Fibroblast of skin of back (primary cell): ENCODE data around the gene DSTN. TPM values are rescaled to one million over a fixed set of nuclear protein-coding genes. Genes with fewer than 3 reads are reported as not detected.
A peak's percentile ranks its signal among the peaks of the same experiment; 100 is the strongest.

Experiments
- DNase-seq: peaks from one replicate; pipeline ENCODE4 v3.0.0-alpha.2; 2013
- polyA plus RNA-seq, 2 experiments: library from polyadenylated mRNA; unstranded; fragments of 120-200 nt; gene quantifications; one replicate each; pipeline ENCODE4 v1.2.1, GENCODE V29; 2013; ENCODE audit not compliant: insufficient read length in 2 of 2

Gene DSTN
- 880 TPM for polyA plus RNA-seq (2013, experiment 1 of 2; ENCODE audit: insufficient read length)
- 1,195 TPM for polyA plus RNA-seq (2013, experiment 2 of 2; ENCODE audit: insufficient read length)

DNA sequence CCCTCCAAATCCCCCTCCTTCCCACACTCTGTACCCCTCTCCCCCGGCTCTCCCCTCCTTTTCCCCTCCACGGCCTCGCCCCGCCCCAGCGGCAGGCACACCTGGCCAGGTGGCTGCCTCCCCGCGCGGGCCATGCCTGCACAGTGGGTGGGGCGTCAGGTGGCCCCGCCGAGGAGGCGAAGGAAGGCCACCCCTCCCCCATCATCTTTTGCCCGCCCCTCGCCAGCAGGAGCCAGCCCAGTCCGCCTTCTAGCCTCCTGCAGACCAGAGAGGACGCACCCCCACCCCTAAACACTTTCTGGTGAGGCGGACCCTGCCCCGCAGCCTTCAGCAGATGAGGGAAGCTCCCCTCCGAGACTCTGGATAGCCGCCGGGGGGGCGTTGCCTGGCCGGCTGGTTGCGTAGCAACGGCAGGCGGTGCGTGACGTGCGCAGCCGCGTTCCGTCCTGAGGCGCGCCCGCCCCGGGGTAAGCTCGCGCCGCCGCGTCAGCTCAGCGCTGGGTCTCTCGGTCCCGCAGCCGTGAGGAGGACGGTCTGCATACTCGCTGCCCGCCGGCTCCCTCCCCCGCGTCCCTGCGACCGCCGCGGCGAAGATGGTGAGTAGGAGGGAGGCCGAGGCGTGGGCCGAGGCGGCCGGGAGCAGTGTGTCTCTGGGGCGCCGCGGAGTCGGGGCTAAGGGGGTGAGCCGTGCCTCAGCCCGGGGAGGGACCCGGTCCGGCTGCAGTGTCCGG is at the start of gene DSTN:
Gene DSTN (plus strand): TSS at position 460 of the 731 bp plus-strand sequence. CDS start 134 bp downstream, at position 594.
- DNase-seq: peak; percentile 98

DNA sequence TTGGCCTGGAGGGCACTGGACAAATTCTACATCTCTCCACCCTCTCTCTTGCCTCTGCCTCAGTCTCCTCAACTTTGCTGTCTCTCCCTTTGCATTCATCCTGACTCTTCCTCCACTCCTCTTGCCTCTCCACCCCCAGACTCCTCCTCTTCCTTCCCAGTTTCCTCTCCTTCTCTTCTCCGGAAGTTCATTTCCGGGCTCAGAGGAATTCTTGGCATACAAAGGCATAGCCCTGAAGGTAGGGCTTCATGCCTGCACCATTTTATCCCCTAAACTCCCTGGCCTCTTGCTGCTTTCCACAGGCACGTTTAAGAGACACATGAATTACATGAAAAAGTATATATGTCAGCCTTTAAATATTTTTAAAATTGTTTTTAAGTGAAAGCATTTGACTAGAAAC is 49.3 kb upstream of the DSTN start:
- no peak for DNase-seq

DNA sequence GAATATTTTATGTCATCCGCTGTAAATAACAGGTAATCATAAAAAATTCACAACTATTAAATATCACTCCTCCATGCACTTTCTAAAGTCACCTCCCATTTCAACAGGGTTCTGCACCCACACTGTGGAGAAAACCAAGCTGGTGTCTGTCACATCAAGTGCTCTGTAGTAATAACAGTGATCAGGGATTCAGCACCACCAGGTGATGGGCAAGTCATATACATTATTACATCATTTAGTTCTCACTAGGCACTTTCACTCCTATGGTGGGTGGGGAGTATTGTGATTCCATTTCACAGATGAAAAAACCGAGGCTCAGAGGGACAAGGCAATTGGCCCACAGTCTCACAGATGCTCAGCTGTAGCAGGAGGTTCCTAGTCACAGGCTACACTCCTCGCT is 47.3 kb upstream of the DSTN start:
- DNase-seq: no peak

DNA sequence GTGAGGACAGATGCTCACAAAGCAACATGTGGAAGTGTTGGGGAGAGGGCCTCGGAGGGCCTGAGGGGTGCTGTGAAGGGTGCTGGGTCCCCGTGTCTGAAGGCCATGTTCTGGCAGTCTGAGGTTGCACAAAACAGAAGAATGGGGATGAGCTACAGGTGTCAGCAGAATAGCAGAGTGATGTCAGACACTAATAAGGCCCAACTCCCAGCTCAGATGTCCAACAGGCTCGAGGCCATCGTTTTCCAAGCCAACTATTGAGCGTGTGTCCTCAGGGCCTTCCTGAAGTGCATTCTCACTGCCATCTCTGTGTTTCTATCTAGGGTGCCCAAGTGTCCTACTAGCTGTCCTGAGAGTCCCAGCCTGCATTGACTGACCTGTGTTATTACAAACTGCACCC is 46.5 kb upstream of the DSTN start:
- no peak for DNase-seq

DNA sequence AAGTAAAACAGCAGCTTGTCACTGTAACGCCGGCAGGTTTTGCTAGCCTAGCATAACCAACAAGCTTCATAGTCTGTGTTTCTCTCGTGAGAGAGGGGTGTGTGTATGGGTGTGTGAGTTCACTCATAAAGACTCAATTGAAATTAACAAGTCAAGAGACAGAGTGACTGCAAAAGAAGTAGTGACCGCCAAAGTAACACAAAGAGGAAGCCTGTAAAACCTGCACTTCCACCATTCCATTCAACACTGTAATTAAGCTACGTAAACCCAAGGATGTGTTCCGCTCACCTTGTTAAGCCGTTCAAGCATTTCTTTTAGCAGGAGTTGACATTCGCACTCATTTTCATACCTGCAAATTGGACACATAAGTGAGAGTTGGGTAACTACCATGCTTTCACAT is 45.3 kb upstream of the DSTN start:
- DNase-seq: no peak

DNA sequence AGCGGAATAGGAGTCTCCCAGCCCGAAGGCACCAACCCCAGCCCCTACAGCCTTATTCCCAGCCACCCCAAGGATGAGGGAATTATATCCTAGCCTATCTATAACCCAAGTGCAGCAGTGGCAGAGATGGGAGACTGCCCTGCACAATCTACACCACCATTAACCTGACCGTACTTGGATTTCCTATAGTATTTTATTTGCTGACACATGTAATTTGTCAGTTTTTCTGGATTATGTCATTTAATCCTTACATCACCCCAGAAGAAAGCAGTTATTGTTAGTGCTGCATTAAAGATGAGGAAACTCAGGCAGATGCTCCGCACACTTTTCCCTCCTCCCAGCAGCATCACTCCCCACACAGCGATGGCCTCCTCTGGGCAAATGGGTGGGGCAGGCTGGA is 44.7 kb upstream of the DSTN start:
- DNase-seq: no peak

DNA sequence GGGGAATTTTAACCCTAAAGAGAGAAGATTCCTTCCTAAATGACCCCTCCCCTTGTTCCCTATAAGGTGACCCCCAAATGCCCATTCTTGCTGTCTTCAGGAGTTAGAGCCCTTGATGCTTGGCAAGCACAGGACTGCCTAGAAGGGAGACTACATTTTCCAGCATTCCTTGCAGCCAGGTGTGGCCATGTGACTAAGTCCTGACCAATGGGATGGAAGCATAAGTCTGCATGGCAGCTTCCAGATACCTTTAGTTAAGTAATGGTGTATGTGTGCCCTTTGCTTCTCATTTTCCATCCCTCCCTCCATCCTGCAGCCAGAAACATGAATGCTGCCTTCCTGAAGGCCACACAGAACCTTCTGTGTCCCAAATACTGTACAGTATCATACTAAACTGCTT is 44.2 kb upstream of the DSTN start:
- peak; percentile 23 for DNase-seq

DNA sequence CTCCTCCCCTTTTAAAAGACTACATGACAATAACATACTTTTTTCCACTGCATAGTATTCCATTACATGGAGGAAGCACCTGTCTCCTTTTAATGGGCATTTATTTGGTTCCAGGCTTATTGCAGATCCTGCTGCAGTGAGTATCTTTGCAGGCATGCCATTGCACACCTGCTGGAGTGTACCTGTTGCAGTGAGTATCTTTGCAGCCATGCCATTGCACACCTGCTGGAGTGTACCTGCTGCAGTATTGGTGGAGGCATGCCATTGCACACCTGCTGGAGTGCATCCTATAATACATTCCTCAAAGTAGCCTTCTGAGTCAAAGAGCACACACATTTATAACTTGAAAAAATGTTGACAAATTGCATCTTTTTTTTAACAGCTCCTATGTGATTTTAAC is 40.3 kb upstream of the DSTN start:
- no peak for DNase-seq

DNA sequence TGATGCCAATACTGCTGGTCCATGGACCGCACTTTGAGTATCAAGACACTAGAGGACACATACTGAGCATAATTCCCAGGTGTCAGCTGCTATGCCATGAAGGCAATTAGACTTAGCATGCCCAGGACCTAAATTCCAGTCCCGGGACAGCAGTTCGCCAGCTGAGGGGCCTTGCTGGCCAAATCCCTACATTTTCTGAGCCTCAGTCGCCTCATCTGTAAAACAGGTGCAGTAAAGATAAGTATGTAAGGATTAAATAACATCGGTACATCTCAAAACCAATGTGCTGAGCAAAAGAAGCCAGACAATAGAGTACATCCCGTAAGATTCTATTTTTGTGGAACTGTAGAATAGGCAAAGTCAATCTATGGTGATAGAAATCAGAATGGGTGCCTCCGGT is 39.7 kb upstream of the DSTN start:
- DNase-seq: no peak

DNA sequence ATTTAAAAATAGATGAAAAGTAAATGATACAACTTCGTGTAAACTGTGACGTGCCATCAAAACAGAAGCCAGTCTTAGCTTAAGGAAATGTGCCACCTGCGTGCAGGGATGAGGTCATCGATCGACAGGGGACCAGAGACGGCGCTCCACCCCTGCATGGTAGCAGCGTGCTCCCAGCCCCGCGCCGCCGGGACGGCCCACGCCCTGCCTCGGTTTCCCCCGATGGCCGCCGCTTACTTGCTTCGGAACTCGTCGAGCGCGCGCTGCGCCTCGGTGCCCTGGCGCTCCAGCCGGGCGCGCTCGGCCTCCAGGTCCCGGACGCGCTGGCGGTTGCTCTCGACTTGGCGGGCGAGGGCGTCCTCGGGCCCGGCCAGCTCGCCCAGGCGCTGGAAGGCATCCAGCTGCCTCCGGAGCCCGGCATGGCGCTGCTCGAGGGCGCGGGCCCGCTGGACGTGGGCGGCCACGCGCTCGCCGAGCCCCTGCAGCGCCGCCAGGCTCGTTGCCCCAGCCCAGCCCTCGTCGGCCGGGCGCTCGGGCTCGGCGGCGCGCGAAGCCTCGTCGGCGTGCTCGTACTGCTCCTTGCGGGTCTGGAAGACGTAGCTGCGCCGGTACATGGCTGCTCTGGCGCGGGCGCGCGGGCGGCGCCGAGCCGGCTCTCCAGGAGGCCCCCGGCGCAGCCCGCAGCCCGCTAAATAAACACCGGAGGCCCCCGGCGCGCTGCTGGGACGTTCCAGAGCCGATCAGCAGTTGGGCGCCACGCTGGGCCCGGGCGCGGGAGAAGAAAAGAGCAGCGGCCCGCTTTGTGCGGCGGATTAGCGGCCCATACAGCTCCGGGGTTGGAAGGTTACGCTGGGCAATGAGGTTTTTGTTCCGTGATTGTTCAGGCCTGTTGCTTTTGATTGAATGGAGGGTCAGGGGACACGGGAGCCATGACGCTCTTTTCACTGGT is 38.9 kb upstream of the DSTN start, which contains the start of gene BFSP1:
Gene BFSP1 (minus strand): TSS at position 664 of the 949 bp plus-strand sequence. CDS start 50 bp downstream, at position 614.
- DNase-seq: peak; percentile 65

DNA sequence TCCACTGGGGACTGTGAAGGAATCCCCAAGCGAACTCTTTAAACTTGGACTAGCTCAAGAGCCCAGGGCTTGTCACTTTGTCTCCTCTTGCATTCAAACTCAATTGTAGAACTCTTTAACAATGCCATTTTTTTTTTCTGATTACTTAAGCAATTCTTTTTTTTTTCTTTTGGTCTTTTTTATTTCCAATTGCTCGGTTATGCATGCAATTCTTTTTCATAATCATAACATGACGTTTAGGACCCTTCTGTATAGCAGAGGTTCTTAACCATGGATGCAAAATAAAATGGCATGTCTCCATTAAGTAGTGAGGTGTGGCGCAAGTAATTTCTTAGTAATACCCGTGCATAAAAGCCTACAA is 38.2 kb upstream of the DSTN start:
- no peak for DNase-seq

DNA sequence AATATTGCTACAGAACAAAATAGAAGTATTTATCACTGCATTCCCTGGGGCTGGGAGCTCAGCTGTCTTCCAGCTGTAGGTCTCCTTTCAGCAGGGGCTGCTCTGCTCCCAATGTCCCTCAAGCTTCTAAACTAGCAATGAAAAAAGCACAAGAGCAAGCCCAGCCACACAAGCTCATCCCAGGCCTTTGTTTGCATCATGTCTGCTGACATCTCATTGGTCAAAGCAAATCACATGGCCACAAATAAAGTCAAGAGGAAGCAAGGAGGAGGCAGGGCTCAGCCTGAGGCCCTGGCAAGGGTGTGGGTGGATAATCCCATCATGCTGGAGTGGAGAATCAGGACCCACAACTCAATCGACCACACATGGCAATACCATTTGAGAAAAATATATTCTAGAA is 36.5 kb upstream of the DSTN start:
- DNase-seq: peak; percentile 77

DNA sequence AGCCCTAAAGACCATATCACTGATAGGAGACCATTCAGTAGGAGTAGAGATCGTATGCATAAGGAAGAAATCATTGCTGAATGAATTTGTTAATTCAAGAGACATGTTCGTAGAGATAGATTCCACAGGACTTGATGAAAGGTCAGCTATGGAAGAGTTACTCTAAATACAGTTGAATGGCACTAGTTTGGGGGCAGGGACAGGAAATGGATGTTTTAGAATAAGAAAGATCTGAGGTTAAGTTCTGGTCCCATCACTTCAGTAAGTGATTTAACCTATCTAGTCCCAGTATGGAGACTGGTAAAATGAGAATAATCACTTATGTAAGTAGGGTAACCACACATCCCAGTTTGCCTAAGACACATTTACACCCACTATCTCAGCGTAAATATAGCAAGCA is 35.8 kb upstream of the DSTN start:
- no peak for DNase-seq

DNA sequence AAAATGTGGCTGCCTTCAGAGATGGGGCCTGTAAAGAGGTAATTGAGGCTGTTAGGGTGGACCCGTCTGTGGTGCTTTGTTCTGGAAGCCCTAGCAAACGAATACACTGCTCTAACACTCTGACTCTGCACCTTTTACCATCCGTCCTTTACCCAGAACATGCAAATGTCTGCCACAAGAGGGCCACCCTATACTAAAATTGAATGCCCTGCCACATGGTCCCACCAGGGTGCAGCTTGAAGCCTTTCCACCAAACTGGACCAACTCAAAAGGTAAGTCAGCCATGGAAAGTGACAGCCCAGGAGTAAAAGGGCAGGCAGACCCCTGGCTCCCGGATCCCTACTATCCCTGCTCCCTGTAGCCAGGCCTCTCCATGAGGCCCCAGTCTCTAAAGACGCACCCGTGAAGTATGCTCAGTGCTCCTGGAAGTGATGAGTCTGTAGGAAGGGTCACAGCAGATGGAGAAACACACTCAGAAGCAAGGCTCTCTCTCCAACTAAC is 32.9 kb upstream of the DSTN start:
- peak; percentile 79 for DNase-seq

DNA sequence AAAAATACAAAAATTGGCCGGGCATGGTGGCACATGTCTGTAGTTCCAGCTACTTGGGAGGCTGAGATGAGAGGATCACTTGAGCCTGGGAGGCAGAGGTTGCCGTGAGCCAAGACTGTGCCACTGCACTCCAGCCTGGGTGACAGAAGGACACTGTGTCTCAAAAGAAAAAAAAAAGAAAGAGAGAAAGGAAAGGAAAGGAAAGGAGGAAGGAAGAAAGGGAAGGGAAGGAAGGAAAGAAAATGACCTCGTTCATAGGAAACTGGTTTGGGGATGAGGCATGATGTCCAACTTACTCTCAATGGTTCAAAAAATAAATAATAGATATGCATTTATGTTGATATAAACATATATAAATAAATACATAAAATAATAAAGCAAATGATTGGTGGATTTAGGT is 31.9 kb upstream of the DSTN start:
- no peak for DNase-seq

DNA sequence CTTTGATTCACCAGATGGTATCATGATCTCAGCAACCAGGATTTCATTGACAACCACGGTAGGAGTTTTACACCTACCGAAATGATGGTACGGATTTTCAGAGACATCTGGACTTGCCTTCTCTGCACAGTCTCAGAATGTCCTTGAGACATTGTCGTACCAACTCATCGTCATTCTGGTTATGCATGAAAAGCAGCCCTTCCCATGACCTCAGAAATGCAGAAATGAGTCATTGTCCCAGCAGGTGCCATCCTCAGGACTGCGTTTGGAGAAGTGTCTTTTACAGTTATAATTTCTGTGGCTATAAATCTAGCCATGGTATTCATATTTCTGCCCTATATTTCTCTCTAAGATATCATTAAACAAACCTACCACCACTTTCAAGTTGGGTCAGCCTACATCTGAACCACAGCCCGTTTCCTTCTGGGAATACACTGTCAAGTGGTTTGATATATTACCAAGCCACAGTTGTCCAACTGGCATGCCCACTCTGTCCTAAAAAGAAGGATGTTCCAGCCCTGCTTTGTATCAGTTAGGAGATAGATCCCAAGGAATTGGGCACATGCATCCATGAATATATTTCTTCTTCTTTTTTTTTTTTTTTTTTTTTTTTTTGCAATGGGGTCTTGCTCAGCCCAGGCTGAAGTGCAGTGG is 31.2 kb upstream of the DSTN start:
- peak; percentile 53 for DNase-seq

DNA sequence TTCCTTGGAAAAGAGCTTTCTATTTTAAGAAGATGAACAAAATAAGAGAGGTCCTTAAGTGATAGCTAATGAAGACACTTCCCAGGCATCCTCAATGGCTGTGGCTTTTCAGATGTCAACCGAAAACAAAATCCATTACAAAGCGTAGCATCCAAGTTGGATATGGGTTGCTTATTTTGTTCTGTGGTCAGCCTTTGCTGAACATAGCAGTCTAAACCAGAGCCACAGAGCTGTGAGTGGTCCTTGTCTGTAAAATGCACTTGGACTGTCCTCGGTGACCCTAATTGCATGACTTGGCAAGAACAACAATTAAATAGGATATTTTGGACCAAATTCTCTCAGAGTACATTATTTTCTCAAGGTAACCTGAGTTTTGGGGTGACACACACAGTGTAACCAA is 28.3 kb upstream of the DSTN start:
- no peak for DNase-seq

DNA sequence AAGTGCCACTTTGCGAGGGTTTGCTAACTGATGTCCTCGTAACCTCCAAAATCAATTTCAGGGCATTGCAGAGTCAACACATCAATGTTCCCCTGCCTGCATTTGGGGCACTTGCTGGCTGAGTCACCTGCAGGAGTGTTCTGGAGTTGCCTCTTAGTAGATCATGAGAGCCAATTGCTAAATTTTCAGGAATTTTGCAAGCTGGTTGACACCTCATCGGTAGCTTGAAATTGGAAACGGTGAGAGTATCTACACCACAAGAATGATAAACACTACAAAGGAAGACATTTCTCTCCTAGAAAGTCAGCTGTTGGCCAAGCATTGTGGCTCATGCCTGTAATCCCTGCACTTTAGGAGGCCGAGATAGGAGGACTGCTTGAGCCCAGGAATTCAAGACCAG is 27.9 kb upstream of the DSTN start:
- DNase-seq: peak; percentile 78

DNA sequence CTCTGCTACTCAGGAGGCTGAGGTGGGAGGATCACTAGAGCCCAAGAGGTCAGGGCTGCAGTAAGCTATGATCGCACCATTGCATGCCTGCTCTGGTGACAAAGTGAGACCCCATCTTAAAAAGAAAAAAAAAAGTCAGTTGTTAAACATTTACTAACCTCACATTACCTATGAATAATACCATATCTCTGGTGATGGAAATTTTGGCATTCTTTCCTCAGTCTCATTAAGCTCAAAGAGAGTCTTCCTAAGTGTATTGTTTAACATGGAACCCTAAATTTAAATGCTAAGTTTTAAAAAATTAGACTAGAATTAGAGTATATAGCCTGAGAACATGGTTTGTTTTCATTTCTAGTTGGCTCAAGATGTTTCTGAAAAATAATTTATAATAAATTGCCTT is 27.4 kb upstream of the DSTN start:
- no peak for DNase-seq

DNA sequence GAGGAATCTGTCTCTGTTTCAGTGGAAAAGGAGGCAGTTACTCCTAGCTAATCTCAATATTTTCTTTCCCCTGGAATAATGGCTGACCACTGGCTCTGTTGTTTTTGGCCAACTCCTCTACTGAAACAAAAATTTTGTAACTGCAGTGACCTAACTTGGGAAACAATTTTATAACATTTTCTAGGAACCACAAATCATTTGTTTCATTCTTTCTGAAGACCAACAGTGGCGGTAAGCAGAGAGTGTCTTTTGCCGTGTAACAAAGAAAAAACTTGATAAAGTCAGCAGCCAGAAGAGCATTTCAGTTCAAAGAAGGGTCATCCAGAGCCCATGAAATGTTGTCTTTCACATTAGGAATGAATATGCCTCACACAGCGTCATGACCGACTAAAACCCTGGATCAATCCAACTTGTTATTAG is 26.9 kb upstream of the DSTN start:
- DNase-seq: peak; percentile 97

DNA sequence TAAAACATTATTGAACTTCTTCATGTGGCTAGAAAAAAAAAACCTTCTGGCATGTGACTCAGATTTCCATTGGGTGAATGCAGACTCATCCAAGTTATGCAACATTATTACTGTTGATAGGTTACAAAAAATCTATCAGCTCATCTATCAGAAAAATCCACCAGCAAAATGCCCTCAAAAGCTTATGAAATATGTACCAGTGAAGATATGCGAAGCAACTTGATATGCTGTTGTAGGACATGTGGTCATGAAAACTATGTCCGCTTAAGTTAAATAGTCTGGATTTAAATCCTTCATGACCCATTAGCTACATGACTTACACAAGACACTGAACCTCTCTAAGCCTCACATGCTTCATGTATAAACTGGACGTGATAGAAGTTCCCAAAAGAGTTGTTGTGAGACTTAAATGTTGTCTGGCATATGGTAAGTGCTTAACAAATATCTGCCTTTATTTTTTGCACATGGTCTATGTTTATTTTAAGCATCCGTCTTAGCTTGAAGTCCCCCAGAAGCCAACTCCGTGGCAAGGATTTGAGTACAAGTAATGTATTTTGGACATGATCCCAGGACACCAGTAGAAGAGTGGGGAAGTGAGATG is 26.2 kb upstream of the DSTN start:
- DNase-seq: no peak

DNA sequence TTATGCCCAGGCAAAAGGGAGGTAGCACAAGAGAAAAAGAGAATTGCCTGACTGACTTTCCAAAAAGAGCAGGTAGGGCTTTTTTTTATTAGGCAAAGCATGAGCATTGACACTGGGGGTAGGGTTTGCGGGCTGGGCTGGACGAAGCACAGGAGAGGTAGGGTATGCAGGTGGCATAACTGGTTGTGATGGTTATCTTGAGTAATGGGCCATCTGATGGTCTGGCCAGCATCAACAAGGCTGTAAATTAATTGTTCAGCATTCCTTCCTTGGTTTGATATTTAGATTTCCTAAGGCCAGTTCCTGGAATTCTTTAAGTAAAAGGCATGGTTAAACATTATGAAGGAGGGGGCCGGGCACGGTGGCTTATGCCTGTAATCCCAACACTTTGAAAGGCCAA is 24.7 kb upstream of the DSTN start:
- DNase-seq: no peak
